Measurements from ENCODE around the gene SMCP.

GRCh38 chr1:152871731-152872126, 6.4 kb upstream of the SMCP start:
- no peak for TF ChIP-seq POLR2A (IDR thresholded peaks at IDR 0.05; ENCODE audit: low read depth, low read length)
- no peak for TF ChIP-seq TAF1 (IDR thresholded peaks at IDR 0.05; ENCODE audit: borderline replicate concordance, low read depth, low read length)
- no peak for TF ChIP-seq POLR2AphosphoS5 (IDR thresholded peaks at IDR 0.05; ENCODE audit: low read depth, low read length)
